ENCODE results near the gene TFF3. TPM values are rescaled to one million over a fixed set of nuclear protein-coding genes. Genes with fewer than 3 reads are reported as not detected.

The TFF3 gene
- total and polyA plus RNA-seq, 2 donors from 2014 or later = 10.0 to 22.4 TPM

- peak; percentile 85 to 94 (median 90) for DNase-seq
- H3K4me1 ChIP-seq (ENCODE audit: control insufficient read depth in 2 of 3, insufficient read depth in 2 of 3, low read depth in 1 of 3, low read length in 3 of 3) = peaks cover 0 to 9% (median 0%) of the 10 kb centered on the region in 3 donors
- intact Hi-C loops (cut with DNase I) = loop anchor here (10.0 kb wide), 1 partner anchor 107 kb away; no protein-coding TSS in a partner anchor
- no peaks in the 10 kb centered on the region for H3K27me3 ChIP-seq (ENCODE audit: control insufficient read depth, insufficient read depth, low read length)
- no peaks in the 10 kb centered on the region for H3K9me3 ChIP-seq (ENCODE audit: control insufficient read depth in 2 of 3, insufficient read depth in 1 of 3, low read length in 3 of 3)
- H3K4me3 ChIP-seq (ENCODE audit: low read length in 3 of 3) = no peak overlapping the region
- TF ChIP-seq CTCF (IDR thresholded peaks at IDR 0.05; ENCODE audit: borderline replicate concordance, extremely low read depth, insufficient read depth) = peak; percentile 67
- H3K27ac ChIP-seq (ENCODE audit: low read depth in 2 of 2, low read length in 2 of 2) = no peak overlapping the region
- no peak for FAIRE-seq
- H3K36me3 ChIP-seq (ENCODE audit: control insufficient read depth in 2 of 3, insufficient read depth in 3 of 3, low read length in 3 of 3) = no peaks in the 10 kb centered on the region
- H3K9ac ChIP-seq (ENCODE audit: low read length in 3 of 3) = peak overlapping the region in 1 of 3 donors; percentile 12
Observed at GRCh38 chr21:42337830-42338728, 22.9 kb upstream of the TFF3 start.

DNA sequence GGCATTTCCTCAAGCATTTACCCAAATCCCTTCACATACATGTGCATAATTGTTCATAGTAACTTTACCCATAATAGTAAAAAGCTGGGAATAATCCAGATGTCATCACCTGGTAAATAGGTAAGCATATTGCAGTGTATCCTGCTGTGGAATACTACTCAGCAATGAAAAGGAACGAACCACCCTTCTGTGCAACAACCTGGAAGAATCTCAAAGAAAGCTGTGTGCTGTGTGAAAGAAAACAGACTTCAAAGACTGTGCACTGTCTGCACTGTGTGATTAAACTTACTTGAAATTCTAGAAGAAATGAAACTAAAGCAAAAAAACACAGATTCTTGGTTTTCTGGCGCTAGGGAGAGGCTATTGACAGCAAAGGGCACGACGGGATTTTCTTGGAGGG, 22.1 kb upstream of the TFF3 start:
- Histone ChIP-seq H3K27me3 (ENCODE audit: control insufficient read depth, insufficient read depth, low read length) (no peaks in the 10 kb centered on the region), H3K4me1 (ENCODE audit: control insufficient read depth in 2 of 3, insufficient read depth in 2 of 3, low read depth in 1 of 3, low read length in 3 of 3) (peaks cover 0 to 9% (median 0%) of the 10 kb centered on the region in 3 donors), H3K27ac (ENCODE audit: low read depth in 2 of 2, low read length in 2 of 2) (no peak overlapping the region), H3K4me3 (ENCODE audit: low read length in 3 of 3) (no peak overlapping the region), H3K36me3 (ENCODE audit: control insufficient read depth in 2 of 3, insufficient read depth in 3 of 3, low read length in 3 of 3) (no peaks in the 10 kb centered on the region), H3K9me3 (ENCODE audit: control insufficient read depth in 2 of 3, insufficient read depth in 1 of 3, low read length in 3 of 3) (no peaks in the 10 kb centered on the region), H3K9ac (ENCODE audit: low read length in 3 of 3) (no peak overlapping the region)
- DNase-seq (no peak), FAIRE-seq (no peak)
- no peak for TF ChIP-seq CTCF (IDR thresholded peaks at IDR 0.05; ENCODE audit: borderline replicate concordance, extremely low read depth, insufficient read depth)
- intact Hi-C loops (cut with DNase I) = loop anchor here (10.0 kb wide), 1 partner anchor 108 kb away; no protein-coding TSS in a partner anchor

DNA sequence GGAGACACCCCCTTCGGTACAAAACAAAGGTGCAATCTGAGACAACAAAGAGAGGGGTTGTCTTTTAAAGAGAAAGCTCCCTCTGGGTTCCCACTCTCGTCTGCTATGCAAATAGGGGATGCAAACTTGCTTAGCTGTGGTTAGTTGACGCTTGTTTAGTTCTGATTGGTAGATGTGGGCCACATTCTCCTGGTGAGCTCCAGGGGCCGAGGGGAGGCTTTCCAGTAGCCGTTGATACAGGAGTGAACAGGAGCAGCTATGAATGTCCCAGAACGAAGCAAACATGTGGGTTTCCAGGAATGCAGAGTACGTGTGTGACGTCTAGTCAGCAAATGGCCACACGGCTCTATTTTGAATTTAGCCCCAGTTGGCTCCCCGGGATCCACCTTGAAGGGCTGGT, 20.8 kb upstream of the TFF3 start:
- DNase-seq (peak in 4 of 5 donors; percentile 50 to 66 (median 58)), FAIRE-seq (no peak)
- intact Hi-C loops (cut with DNase I) = loop anchor here (10.0 kb wide), 1 partner anchor 109 kb away; no protein-coding TSS in a partner anchor
- Histone ChIP-seq H3K4me1 (ENCODE audit: control insufficient read depth in 2 of 3, insufficient read depth in 2 of 3, low read depth in 1 of 3, low read length in 3 of 3) (peaks cover 0 to 9% (median 0%) of the 10 kb centered on the region in 3 donors), H3K9ac (ENCODE audit: low read length in 3 of 3) (no peak overlapping the region), H3K9me3 (ENCODE audit: control insufficient read depth in 2 of 3, insufficient read depth in 1 of 3, low read length in 3 of 3) (peaks cover 0 to 8% (median 0%) of the 10 kb centered on the region in 3 donors), H3K27ac (ENCODE audit: low read depth in 2 of 2, low read length in 2 of 2) (no peak overlapping the region), H3K4me3 (ENCODE audit: low read length in 3 of 3) (no peak overlapping the region), H3K27me3 (ENCODE audit: control insufficient read depth, insufficient read depth, low read length) (no peaks in the 10 kb centered on the region), H3K36me3 (ENCODE audit: control insufficient read depth in 2 of 3, insufficient read depth in 3 of 3, low read length in 3 of 3) (no peaks in the 10 kb centered on the region)
- no peak for TF ChIP-seq CTCF (IDR thresholded peaks at IDR 0.05; ENCODE audit: borderline replicate concordance, extremely low read depth, insufficient read depth)

Measured in kidney (tissue), 14 donors.